GM12874 (cell line): ENCODE measurements around the gene RPS23.

ENCODE experiments used
- CTCF ChIP-seq: IDR thresholded peaks from 2 replicates; pipeline ENCODE4 v1.5.1; 2011; ENCODE audit warnings: low read depth, mild to moderate bottlenecking, control low read depth, low read length, moderate library complexity; ENCODE audit not compliant: insufficient read depth

The RPS23 gene

GRCh38 chr5:82290005-82290404 lies 11.9 kb upstream of the RPS23 start:
- no peak for TF ChIP-seq CTCF

- no peak for TF ChIP-seq CTCF
Measured at GRCh38 chr5:82287625-82288024, 9.5 kb upstream of the RPS23 start.

- no peak for TF ChIP-seq CTCF
Measured at GRCh38 chr5:82285206-82285605, 7.1 kb upstream of the RPS23 start.

- TF ChIP-seq CTCF, result no peak
Measured at GRCh38 chr5:82283893-82284292, 5.7 kb upstream of the RPS23 start.

- no peak for TF ChIP-seq CTCF
Measured at GRCh38 chr5:82278711-82279370, 687 bp upstream of the RPS23 start.

- TF ChIP-seq CTCF, result no peak
Measured at GRCh38 chr5:82277613-82277986, 554 bp downstream of the RPS23 start.

GRCh38 chr5:82276800-82277612 lies 1.1 kb downstream of the RPS23 start:
- no peak for TF ChIP-seq CTCF
